Pulmonary artery endothelial cell (primary cell): ENCODE data around the gene GNAQ. TPM values are rescaled to one million over a fixed set of nuclear protein-coding genes. Genes with fewer than 3 reads are reported as not detected.

Experiments
- DNase-seq: peaks from one replicate; pipeline ENCODE4 v3.0.0-alpha.2; 2011; ENCODE audit warnings: low read depth, low spot score
- total RNA-seq: library from RNA; depleted of rRNA; stranded (reverse); fragments of >200 nt; gene quantifications from 2 replicates; pipeline ENCODE4 v1.2.3, GENCODE V29; 2014

The GNAQ gene
- total RNA-seq, 1 donor from 2014 or later, result 37.2 TPM

DNA sequence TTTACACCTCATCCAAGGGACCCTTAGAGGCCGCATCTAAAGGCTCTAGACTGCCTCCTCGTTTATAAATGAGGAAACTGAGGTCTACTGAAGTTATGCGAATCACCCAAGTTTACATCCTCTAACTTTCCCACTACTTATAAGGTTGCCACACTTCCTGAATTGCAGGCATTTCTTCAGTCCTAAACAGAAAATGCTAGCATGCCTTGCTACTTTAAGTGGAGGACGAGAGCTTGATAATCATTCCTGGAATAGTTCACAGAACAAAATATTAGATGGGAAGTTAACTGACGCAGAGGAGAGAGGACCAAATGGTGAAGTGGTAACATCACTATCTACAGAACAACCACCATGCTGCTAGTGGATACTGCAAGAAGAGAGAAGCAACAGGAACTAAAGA lies 85.8 kb downstream of the GNAQ start:
- no peak for DNase-seq

DNA sequence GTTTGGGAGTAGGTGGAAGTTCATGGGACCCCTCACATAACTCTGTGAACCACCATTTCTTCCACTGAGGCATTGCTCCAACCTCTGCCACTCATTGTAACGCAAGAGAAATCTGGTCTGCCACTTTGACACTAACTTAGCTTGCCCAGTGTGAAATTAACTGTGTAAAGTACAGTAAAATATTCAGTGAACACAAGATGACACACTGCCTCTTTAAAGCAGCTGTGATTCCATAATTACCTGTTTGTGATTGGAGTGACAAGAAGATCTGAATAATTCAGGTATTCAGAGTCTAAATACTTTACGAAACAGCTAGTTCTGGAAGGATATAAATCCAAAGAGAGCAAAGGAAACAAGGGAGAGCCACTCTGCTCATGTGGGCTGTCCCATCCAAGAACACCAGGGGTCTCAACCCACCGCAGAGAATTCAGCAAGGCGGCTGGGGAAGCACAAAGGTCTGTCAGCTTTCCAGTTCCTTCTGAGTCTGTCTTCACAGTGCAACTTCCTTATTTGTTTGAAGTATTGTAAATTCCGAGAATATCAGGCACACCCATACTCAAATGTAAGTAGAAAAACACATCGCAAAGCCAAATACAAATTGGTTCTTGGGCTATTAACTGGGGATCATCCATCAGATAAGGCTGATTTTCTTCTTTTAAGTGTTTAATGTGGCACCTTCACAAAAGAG lies 86.9 kb downstream of the GNAQ start:
- no peak for DNase-seq

DNA sequence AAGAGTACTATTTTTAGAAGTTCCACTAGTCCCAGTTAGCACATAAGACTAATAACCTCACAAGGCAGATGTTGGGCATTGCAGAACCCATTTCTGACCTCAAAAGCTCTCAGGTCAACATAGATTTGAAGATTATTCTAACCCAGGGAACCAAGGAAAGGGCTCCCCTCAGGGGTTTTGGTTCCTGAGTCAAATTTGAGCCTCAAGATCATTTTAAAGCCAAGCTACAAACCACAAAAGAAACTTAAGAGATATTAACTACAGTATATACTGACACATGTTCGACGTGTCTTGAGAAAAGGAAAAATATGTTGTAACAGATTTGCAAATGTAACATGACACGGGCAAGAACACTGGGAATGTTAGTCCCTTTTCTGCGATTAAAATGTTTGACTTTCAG lies 88.6 kb downstream of the GNAQ start:
- no peak for DNase-seq

DNA sequence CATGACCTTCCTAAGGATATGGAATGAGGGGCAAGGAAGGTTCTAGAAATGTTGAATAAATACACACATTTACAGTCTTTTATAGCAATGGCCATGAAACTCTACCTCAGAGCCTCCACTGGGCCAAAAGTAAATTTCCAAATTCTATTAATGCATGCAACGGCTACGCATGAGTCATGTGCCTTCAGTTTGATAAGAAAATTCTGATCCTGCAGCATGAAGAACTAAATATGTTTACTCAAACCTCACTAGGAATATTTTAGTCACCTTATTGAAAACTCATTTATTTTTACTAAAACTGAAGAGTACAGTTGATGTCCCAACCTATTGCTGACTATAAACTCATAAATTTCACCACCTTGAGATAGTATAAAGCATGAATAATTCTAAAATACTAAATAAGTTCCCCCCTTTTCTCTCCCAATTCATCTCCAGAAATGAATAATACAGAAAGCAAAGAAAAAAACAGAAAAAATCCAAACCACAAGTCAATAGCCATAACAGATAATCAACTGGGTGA lies 92.4 kb downstream of the GNAQ start:
- no peak for DNase-seq

DNA sequence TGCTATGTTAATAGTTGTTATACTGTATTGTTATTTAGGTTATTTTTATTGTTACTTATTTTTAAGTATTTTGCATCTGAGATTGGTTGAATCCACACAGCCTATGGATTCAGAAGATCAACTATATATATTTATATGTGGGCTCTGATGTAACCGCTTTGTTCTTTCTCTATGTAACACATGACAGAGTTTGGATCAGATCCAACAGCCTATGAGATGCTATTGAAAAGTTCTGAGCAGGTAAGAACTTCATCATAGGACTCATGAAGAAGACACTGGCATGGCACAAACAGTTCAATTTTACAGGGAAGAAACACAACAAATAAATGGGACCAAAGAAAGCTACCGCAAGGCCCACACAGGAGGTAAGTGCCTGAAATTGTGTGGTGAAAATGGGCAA lies 93.4 kb downstream of the GNAQ start:
- DNase-seq, result no peak

DNA sequence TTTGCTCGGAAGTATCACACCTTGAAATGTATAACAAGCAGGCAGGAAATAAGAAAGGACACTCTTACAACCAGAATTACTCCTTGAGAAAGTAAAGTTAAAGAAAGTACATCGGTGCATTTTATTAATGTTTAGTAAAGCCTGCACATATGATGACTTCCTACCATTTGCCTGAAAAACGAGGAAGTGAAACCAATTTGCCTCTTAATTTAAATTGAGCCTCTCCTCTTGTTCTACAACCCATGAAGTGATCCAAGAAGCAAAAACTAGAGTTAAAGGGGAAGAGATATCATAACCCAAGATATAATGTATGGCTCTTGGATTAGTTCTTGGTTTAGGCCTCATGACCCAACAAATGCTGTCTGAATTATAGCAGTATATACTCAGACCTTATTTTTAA lies 95.6 kb downstream of the GNAQ start:
- no peak for DNase-seq

DNA sequence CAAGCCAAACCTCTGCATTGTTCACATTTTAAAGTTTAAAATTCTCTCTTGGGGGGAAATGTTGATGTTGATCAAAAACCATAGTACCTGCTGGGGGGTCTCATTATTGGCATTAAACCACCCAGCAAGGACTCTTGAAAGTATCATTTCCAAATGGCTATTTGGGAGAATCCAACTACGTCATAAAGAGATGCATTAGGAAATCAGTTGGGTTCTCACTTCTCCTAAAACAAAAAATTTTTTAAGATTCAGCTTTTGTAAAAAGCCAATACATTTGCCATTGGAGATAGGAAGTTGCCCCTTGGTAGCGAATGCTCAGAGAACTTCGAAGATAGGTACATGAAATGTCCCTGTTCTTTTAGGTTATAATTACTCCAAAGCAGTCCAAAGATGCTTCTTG lies 96.4 kb downstream of the GNAQ start:
- DNase-seq, result no peak

DNA sequence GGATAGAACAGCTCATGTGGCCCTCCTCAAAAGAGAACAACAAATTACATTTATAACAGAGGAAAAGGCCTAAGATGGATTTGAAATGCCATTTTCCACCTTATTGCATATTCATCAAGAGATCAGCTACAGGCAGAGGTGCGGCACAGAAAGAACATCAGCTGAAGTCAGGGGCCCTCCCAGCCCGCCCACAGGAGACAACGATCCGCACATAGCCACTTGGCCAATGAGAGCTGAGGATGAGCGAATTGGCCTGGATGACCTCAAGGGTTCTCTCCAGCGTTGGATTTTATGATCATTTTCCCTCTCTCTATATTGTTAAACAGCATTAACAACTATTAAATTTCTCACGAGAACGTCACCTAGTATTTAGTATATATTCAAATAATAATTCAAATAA lies 97.6 kb downstream of the GNAQ start:
- DNase-seq, result no peak

DNA sequence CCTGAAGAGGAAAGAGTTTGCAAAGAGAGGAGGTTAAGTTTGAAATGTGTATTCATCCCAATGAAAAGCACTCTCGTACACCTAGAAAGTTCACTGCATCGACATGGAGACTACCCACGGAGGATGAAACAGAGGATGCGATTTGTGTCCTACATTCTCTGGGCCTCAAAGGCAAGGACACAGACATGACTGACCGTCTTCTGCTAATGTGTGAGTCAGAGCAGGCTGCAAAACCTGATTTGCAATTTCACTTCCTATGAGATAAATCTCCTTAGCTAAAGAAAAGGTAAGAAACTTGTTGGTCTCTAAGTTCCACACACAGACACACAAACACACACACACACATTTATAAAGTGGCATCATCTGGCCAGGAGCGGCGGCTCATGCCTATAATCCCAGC lies 98.6 kb downstream of the GNAQ start:
- DNase-seq, result no peak

DNA sequence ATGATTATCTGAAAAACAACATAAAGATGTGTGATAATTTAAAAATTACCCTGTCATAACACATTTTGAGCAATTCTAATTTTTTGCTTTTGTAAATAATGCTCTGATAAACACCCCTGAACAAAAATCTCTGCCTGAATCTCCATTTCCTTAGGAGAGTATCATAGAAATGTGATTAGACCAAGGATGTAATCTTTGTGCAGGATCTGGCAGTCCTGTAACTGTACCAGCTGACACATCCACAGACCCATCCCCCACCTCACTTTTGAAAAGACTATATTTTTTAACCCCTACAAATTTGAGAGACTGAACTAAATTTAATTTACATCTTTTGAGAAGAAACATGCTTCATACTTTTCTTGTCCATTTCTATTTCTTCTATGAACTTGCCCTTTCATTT lies 101.7 kb downstream of the GNAQ start:
- no peak for DNase-seq

DNA sequence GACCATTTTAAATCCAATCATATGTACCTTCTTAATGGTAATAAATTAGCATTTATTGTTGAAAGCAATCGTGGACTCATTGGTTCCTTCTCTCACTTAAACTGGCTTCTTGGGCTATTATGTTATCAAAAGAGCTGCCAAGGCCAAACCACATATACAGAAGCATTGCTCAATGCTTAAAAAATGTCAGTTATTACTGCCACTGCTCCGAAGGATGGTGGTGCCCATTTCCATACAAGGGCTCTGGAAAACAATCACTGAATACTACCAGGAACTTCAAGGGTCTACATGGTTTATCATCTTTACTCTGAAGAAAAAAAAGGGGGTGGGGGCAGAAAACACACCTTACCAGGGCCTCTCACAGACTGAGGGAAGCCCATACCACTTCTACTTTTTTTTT lies 104.3 kb downstream of the GNAQ start:
- DNase-seq, result no peak

DNA sequence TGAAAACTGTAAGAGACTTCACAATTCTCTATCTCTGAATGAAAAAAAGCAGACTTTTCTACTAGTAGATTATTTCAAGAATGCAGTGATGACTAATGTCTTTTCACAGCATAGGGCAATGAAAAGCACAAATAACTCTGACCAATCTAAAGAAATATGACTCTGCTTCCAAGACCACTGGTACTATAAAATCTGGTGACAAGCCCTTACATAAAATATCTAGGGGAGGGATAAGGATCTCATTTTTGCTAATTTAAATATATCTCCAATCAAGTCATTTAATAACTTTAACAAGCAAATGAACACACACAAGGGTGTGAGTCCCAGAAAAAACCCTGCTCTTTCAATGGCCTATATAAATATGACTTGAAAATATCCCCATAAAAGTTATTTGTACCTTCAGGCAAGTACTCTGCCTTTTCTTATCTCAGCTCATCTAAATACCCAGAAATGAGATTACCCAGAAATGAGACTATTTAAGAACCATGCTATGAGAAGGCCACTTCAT lies 105.2 kb downstream of the GNAQ start:
- DNase-seq, result peak; percentile 17

DNA sequence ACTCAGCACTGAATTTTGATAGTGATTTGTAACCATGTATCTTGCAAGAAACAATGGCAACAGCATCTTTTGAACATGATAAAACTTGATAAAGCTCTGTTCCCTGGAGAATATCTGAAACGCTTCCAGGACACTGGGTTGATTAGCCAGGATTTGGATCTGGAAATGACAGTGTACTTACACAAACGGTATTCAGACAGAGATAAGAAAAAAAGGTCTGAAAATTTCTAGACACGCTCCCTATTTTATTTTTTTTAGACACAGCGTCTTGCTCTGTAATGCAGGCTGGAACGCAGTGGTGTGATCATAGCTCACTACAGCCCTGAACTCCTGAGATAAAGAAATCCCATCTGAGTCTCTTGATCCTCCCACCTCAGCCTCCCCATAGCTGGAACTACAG lies 109.0 kb downstream of the GNAQ start:
- no peak for DNase-seq

DNA sequence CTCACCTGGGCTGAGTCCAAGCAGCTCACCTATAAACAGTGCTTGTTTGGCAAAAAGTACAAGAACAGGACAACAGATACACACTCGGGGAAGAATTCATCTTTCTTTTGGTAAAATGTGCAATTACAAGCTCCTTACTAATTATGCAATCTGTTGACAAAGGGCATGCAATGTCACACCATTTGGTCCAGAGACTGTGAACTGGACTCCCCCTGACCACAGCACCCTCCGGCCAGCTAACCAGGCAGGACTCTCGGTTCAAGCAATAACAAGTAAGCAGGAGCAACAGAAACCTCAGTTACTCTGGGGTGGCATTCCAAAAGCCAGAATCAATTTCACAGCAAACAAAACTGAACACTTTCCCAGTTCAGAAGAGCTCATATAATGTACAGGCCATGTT lies 113.8 kb downstream of the GNAQ start:
- DNase-seq, result no peak

DNA sequence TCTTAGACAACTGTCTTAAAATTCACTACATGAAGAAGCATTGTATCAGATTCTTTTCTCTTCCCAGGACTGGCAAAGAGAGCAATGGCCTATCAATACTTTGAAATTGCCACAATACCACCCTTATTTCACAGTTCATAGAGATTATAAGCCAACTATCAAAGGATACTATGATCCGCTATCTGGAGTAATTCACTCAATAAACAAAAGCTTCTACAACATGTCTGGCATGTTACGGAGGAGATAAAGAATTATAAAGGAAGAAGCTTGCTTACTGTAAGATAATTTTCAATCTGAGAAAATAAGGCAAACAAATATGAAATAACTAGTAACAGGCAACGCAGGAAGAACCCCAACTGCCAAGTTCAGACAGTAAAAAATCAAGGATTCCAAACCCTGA lies 114.8 kb downstream of the GNAQ start:
- no peak for DNase-seq

DNA sequence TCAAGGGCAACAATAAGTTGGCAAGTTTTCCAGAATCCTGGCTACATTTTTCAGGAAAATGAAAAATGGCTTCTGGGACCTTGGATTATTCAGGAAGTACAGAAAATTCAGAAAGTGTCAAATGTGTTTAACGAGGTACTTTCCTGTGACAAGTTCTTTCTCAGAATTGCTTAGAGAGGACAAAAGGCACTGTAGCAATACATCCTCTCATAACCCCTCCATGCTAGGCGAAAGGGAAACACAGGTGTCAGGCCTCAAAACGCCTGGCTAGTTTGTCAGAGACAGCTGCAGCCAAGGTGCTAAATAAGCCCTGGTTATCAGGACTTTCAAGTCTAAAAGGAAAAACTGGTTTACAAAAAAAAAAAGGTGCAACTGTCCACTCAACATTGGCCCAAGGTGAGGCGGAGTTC lies 115.2 kb downstream of the GNAQ start:
- no peak for DNase-seq

DNA sequence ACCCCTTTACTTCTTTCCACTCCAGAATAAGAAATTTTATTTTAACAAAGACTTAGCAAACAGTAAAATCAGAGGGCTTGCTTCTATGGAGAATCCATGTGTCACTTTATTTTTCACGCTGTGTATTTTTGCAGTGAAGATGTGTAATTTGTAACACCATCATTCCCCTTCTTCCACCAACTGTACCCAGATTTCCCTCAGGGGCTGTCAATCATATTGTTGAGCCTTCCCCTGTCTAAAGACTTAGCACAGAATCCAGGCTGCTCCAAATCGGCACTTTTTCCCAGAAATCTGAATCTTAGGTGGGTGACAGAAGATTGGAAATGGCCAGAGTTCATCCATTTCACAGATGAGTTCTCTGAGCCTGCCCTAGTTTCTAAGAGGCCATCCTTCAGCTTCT lies 115.9 kb downstream of the GNAQ start:
- DNase-seq, result no peak

DNA sequence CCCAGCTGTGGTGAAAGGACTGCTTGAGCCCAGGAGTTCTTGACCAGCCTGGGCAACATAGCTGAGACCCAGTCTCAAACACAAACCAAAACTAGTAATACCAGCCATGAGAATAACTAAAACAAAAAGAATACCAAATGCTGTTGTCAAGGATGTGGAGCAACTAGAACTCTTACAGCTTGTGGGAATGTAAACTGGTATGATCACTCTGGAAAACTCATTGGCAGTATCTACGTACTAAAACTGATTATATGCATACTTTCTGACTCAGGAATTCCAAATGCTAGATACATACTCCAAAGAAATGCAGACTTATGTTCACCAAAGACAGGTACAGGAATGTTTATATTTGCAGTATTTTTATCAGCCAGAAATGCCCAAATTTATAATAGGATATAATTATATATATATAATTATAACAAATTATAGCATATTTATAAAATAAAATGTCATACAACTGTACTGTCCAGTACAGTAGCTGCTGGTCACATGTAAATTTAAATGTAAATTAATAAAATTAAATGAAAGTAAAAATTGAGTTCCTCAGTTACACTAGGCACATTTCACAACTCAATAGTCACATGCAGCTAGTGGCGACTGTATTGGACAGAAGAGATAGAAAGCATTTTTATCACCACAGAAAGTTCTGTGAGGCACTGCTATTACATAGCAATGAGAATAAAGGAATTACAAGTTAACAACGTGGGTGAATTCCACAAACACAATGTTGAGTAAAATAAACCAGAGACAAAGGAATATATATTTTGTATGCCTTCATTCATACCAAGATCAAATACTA lies 118.5 kb downstream of the GNAQ start:
- no peak for DNase-seq

DNA sequence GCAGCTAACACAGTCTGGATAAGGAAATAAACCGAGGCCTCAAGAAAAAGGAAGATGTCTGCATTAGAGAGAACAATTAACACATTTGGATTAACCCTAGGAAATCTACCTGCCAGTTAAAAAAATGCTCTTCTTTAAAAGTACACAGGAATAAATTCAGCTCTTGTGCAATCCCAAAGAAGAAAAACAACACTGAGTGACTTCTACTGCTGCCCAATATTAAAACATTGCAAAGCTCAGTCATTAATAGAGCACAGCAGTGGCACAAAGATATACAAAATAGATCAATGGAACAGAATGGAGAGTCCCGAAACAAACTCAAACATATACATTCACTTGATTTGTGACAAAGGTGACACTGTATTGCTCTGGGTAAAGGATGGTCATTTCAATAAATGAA lies 119.7 kb downstream of the GNAQ start:
- no peak for DNase-seq

DNA sequence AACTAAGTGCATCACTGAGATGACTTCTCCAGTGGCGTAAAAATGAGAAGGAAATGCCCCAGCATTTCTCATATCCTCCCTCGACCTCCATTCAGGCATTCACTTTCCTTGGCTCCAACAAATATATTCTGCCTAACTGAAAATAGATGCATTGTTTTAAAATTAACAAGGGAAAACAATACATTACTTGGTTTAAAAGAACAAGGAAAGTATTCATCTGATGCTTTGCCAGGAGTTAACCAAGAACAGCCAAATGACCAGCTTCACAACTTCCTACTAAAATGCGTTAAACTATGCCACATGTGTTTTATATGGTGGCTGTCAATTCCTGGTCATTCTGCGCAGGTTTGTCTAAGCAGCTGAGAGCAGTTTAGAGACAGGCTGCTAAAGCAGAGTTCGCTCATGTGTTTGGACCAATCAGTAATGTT lies 121.4 kb downstream of the GNAQ start:
- peak; percentile 61 for DNase-seq

DNA sequence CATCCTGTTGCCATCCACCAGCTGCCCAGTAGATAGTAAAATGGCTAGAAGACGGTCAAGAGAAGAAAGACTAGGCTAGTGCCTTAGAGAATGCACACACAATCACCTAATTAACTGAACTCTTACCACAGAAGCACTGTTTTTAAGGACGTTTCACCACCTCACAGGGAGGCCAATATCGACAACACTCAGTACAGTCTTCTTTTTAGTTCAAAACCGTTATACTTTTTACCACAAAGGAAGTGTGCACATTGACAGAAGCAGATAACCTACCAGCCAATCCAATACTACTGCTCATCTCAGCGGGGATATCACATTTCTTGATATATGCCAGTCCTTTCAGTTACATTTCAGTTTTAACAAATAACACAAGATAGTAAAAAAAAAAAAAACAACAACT lies 122.3 kb downstream of the GNAQ start:
- no peak for DNase-seq

DNA sequence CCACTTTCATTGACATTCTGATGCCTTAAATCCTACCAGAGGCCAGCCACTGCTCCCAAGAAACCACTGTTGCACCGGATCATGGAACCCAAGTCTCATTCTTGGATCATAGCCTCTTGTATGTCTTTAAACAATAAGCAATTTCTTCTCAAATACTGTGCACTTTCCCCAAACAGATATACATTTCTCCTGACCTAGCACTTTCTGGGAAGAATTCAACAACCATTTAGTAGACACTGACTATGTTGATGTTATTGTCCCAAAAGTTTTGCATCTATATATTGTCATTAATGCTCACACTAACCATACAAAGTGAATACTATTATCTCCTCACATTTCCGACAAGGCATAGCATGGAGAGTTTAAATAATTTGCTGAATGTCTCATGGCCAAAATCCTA lies 123.3 kb downstream of the GNAQ start:
- DNase-seq, result no peak

DNA sequence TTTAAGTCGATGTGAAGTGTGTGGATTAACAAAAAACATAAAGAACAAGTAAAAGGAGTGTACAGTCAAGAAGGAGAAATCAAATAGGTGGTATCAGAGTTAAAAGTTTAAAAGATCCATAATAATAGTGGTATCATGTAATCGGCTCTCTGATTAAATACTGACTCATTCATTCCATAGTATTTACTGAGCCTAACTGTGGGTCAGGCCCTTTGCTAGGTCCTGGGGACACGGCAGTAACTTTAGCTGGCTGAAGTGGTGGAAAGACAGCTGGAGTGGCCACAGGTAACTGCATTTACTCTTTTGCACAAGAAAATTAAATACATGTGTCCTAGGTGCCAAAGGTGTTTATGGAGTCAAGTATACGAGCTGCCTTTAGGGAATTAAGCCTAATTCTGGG lies 124.0 kb downstream of the GNAQ start:
- no peak for DNase-seq
